ENCODE measurements around the gene BLID.

The BLID gene

DNA sequence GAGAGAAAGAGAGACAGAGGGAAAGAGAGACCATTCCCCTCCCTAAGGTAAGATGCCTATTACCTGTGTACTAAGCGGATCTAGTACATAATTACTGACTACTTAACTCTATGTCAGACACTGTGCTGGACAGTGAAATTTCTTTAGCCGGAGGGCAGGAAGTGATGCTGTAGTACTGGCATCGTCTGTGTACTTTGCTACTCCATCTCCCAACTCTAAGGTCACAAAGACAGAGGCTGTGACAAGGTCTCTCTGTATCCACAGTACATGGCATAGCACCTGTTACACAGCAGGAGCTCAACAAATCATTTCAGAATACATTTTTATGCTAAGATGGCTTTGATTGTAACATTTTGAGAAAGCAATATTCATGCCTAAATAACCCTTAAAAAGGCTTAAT is 9.0 kb downstream of the BLID start:
- no peak for DNase-seq (ENCODE audit: low read depth in 2 of 3, low spot score in 2 of 3)

DNA sequence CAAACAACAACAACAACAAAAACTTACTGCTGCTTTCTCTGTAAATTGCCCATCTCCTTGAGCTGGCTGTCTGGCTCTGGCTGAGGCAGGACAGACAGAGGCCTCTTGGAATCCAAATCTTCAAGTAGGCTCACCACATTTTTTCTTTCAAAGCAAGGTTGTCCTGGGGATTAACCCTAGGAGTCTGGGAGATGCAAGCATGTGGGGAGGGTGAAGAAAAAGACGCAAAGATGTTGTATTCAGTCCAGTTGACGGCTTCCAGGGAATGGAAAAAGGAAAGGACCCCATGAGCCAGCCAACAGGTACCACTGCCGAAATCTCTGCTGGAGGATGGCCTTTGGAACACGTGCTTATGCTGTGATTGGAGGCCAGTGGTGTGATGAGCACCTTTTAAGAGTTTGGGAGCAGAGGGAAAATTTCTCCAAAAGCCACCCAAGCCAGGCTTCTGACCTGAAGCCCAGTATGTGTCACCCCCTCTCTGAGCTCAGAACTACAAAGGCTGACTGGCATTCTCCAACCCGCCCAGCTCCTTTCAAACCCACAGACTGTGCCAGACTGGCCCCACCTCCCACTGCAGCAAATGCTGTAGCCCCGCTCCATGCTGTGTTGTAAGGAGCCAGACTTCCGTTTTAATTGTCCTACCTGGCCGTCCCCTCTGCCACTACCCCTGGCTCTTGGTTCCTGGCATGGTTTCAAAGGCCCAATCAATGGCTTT is 10.8 kb downstream of the BLID start:
- no peak for DNase-seq (ENCODE audit: low read depth in 2 of 3, low spot score in 2 of 3)

DNA sequence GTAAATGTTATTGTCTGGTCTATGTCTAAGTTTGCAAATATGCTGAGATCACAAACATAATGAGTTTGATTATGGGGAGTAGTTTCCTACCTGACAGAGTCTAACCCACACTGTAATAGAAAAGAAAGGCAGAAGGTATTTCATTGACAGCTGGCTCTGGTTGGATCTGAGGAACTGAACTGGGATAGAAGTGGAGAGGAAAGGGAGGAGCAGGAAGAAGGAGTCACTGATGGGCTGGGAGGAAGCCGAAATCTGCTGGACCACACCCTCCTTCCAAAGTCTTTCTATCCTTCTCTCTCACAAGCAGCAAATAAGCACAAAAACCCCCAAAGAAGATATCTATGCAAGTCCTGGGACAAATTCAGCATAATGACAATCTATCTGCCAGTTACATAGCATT is 11.7 kb downstream of the BLID start:
- DNase-seq (ENCODE audit: low read depth in 2 of 3, low spot score in 2 of 3): no peak

DNA sequence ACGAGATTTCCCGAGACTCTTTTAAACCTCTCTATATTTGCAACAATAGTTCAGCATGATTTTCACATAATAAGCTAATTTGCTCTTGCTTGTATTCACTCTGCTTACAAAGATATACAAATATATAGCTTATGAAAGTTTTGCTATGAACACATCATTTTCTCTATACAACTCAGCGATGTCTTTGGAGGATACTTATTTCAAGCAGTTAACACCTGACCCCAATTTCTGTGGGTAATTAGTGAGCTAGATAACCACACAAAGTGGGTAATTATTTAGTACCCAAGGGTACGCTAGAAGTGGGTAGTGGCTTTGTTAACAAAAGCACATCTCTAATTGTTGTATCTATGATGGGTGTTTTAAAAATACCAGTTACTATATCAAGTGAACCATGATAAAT is 12.3 kb downstream of the BLID start:
- DNase-seq (ENCODE audit: low read depth in 2 of 3, low spot score in 2 of 3): no peak

DNA sequence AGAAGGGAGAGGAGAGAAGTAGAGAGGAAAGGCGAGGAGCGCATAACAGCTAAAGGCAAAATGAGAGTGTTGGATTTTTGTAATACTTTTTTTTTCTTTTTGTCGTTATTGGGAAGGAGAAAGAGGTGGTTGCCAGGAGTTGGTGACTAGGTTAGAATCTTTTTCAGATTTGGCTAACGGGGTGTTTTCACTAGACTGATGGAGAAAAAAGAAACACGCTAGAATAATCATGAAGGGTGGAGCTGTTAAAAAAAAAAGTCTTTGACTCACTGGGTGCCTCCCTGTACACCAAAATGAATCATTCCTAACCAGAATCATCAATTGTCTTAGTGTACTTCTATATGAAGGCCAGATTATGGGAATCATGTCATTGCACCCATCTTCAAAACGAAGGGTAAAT is 12.7 kb downstream of the BLID start:
- no peak for DNase-seq (ENCODE audit: low read depth in 2 of 3, low spot score in 2 of 3)

DNA sequence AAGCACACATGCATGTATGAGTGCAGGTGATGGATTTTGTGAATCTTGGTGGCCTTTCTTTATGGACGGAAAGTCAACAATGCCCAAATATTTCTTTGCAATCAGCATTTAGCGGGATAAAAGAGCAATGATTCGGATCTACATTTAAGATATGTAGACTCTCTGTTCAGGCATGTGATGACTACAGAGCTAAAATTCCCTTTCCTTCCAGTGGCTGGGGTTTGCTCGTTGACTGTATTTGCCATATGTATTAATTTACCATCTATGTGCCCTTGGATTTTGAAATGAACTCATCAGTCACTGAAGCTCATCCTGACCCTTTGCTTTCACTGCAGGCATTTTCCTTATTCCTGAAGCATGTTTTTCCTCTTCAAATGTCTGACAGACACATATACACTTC is 13.6 kb downstream of the BLID start:
- no peak for DNase-seq (ENCODE audit: low read depth in 2 of 3, low spot score in 2 of 3)

DNA sequence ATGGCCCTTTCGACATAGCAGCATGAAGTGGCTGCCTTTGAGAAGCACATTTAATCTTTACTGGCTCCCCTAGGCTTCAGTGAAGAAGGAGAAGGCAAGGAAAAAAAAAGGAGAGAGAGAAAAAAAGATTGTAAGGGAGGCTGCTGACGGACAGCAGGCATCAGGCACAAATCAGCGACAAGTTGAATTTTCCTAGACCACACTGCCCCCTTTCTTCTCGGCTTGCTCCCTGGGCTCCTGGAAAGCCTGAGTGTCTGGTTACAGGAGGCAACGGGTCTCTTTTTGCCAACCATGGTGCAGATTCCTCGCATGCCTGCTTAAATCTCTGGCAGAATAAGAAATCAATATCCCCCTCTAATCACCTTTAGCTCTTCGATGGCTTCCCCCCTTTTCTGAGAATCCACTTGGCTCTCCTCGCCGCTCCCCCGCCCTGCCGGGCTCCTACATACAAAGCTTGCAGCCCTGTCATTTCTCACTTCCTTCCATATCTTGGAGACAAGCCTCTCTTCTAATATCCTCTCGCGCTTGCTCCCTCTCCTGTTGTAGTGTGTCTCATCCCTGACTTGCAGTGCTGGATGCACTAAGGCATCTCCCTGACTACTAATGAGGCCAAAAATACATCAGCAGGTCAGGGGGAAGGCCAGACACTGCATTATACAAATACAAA is 14.3 kb downstream of the BLID start:
- no peak for DNase-seq (ENCODE audit: low read depth in 2 of 3, low spot score in 2 of 3)

DNA sequence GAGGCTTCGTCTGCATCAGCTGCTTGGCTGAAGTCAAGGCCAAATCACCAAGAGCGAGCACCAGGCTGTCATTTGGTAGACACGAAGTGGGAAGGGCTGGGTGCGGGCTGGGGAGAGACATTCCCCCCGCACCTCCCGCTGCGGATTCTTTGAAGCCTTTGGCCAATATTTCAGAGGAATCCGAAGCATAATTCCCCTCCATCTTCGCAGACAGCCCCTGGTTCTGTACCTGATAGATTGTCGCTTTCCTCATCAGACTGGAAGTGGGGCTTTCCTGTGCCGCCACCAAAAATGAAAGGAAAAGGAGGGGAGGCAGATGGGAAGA is 15.3 kb downstream of the BLID start:
- no peak for DNase-seq (ENCODE audit: low read depth in 2 of 3, low spot score in 2 of 3)

DNA sequence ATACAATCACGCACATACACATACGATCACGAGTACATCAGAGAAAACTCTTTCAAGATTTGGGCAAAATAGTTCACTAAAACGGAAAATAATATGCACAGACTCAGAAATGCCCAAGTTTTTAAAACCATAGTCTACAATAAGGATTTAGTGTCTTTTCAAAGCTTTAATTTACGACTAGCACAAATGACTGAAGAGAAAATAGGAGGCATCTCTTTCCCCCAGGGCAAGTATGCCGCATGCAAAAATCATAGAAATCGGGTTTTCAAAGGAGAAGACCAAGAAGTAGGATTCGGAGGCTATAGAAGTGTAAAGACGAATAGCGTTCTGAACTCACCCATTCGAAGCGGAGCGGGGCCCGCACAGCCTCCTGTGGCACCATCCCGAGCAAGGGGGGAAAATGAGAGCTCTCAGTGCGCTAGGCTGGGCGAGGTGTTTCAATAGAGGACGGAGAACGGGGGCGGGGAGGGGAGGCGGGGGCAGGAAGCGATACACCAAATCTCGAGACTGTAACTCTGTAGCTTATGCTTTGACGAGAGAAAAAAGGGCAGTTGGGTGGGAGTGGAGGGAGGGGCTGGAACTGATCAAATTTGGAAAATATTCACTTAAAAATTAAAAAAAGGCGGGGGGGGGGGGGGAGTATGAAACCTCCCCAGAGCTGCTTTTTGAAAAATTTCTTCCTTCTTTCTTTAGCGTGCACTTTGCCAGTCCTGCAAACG is 15.8 kb downstream of the BLID start:
- no peak for DNase-seq (ENCODE audit: low read depth in 2 of 3, low spot score in 2 of 3)

DNA sequence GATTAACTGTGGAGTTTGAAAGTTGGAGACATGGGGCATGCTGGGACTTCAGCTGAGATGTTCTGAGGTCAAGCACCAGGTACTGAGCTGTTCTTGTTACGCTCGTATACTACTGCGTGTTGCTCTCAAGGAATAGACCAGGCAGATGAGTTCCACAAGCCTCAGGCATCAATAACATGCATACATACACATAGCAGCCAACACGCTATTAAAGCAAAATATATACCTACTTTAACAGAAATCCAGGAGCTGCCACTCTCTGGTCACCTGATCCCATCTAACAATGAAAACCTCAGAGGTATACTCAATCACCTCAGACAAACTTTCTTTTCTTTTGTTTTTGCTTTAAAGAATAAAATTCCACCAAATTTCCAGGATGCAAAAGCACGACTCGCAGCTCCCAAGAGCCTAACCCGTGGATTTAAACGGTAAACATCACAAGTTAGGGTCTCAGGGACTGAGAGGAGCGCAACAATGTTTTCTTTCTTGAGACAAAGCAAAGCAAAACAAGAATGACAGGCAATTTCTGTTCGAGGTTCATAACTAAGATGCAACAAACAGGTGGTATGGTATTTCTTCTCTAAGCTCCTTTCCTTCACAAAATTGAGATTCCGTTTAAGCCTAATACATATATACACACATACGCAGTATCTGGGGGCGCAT is 16.5 kb downstream of the BLID start:
- DNase-seq (ENCODE audit: low read depth in 2 of 3, low spot score in 2 of 3): no peak

DNA sequence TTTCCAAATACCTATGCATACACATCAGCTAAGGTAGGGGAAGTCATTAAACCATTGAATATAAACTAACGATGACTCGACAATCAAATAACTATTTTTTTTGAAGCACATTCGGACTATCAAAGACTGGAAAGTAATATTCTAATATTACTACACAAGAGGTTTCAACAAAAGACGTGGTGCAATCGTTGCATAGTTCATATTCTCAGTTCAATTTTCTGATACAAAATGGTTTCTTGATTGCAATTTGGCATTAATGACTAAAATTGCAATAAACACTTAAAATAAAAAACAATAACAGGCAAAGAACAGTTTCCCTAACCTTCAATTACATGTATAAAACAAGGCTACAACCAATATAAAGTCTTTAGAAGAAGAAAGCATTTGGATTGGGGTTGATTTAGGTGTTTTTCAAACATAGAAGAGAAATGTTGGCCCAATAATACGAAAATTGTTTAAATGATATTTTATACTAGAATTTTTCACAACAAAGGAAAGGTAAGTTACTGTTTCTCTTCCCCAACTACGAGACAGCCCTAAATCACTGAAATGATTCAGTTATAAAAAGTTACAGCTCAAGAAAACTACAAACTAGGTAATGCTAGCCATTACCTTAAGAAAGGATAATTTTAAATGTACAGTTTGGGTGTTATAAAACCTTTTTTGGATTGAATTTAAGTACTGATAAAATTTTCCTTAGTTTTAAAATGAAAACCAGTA is 17.6 kb downstream of the BLID start:
- DNase-seq (ENCODE audit: low read depth in 2 of 3, low spot score in 2 of 3): no peak

DNA sequence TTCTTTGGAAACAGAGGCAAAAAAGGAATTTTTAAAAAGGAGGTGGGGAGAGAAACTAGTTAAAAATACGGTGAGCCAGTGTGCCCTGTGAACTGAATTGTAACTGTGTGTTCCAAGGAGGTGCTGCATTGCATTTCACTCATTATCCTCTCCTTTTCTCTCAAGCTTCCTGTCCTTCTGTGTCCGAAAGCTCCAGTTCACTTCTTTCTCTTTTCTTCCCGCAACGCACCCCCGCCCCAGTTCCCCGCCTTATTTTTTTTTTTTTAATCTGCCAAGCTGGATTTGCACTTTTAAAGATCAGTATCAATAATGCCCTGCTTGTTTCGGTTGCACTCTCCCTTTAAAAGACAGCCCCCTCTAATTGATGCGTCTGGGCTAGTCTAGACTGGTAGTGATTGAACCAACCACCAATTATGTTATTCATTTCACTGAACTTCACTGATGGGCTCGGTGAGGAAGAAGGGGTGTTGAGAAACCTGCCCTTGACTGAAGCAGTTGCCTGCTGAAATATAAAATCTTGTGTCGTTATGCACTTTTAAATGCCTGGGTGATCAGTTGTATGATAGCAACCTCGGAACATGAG is 18.5 kb downstream of the BLID start:
- no peak for DNase-seq (ENCODE audit: low read depth in 2 of 3, low spot score in 2 of 3)

DNA sequence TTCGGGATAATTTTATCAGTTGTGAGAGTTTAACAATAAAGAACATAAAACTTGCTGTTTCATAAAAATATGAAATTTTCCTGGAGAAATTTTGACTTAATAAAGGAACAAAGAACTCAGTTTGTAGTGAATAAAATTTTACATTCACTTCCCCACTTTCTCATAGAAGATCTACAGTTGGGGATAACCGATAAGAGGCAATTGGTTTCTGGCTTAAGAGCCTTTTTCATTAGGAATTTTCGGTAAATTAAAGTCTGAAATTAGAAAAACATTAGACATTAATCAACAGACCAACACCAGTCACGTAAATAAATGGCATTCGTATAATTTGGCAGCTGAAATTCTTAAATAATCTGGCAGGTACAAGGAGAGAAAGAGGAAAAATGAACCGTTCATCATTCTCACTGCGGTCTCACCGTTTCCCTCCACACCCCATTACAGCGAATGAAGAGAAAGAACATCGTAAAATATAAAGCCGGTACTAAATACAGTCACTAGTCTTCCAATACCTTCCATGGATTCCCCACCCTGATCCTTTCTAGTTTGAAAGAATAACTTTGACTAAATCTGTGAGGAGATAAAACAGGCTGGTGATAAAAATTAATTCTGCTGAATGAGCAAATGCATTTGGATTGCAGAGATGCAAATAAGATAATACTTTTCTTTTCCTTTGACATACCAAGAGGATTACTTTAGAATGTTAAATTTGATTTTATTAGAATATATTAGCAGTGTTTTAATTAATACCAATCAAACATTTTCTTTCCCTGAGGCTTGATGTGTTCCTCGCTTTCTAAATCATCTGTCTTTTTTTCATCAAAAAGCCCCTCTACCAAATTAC is 19.5 kb downstream of the BLID start:
- DNase-seq (ENCODE audit: low read depth in 2 of 3, low spot score in 2 of 3): no peak

DNA sequence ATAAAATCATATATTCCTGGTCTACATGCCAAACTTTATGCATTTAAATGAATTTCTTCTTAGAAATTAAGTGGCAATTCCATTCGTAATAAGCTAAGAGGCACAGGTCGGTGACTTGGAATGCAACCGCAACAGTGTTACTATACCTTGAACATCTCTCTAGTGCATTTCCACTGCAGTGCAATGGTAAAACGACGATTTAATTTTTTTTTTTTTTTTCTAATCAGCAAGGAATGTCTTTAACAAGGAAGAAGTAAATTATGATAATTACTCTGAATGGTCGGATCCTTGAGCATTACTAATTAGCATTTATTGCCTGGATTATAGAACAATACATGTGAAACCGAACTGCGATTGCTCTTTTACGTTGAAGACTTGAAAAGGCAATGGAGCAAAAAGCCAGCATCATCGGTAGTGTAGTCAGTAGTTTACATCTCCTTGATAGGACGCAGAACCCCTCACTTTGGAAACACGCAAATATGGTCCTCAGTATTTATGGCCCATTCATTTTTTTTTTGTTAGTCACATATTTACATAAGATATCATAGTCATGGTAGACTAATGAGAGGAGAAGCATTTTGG is 20.2 kb downstream of the BLID start:
- no peak for DNase-seq (ENCODE audit: low read depth in 2 of 3, low spot score in 2 of 3)

DNA sequence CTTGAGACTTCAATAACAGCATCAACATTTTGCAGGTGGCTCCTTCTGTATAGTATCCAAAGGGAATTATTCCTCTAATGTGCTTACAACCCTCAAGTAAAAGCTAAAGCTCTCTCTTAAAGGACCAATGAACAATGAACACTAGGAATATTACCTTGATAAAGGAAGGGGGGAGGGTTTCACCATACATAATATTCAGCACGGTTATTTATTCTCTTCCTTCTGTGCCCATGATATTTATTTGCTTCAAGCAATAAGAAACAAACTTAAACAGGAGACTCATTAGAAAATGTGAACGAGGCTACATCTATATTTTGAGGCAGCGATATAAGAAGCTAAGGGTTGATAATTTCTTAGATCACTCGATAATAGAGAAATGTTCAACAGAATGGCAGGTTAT is 21.2 kb downstream of the BLID start:
- DNase-seq (ENCODE audit: low read depth in 2 of 3, low spot score in 2 of 3): no peak

DNA sequence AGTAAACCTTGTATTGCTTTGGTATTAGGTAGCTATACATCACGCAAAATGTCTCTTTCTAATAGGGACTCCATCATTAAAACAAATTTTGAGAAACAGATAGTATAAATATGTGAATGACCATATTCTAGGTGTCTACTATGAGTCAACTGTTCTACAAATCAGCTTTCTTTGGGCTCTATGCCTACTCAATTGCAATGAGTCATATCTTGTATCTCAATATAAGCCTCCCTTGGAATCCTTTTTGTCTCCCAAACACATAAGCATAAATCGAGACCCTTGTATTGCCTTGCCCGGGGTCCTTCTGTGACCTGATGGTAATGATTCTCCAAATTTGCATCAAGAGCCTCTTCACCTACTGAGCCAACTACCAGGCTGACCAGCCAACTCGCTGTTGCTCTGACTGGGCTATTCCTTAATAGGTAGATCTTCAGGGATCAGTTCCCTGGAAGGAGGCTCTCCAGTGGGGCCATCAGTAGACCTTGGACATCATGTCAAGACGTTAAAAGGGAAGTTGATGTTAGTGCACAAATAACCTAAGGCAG is 22.2 kb downstream of the BLID start:
- DNase-seq (ENCODE audit: low read depth in 2 of 3, low spot score in 2 of 3): no peak

DNA sequence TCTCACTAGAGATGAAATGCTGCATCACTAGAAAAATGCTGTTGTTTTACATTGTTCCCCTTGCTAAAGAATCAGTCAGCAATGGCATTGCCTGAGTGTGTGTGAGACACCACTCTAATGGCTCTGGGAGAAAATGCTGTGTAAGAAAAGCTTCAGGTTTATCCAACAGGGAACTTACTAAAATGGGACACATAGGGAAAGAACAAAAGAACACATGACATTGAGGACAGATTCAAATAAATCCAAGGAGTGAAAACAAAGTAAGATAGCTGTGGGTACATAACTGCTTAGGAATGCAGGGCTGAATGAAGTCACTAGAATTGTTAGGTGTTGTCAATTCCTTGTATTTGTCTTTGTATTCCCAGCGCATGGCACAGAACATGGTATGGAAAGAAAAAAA is 24.2 kb downstream of the BLID start:
- DNase-seq (ENCODE audit: low read depth in 2 of 3, low spot score in 2 of 3): no peak

DNA sequence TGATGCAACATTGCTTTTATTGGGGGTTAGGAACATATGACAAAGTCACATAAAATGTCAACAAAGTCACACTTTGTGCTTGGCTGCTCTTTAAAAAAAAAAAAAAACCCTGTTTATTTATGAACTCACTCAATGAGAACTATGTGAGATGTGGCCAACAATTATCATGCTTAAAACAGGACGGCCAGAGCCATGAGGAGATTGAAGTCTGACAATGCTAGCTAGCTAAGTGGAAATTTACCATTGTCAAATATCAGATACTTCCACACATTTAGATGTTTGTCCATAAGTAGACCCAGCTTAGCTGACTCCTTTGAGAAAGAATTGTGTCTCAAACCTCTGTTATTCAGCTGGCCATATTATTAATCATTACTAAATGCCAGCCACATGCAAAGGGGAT is 26.9 kb downstream of the BLID start:
- no peak for DNase-seq (ENCODE audit: low read depth in 2 of 3, low spot score in 2 of 3)

DNA sequence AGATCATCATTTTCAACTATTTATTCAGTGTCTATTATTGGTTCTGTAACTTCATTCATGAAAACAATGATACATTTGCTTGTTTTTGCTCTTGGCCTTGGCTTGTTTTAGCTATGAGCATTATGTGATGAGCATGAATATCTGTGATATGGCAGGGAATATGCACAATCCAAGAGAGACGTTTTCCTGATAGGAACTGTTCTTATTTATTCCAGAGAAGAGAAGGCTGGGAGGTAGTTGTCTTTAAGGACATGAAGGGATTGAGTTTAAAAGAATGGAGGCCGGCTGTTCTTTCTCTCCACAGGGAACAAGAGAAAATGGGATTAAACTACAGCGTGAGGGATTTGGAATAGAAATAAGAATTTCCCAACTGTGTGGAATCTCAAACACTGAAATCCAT is 30.3 kb downstream of the BLID start:
- no peak for DNase-seq (ENCODE audit: low read depth in 2 of 3, low spot score in 2 of 3)

DNA sequence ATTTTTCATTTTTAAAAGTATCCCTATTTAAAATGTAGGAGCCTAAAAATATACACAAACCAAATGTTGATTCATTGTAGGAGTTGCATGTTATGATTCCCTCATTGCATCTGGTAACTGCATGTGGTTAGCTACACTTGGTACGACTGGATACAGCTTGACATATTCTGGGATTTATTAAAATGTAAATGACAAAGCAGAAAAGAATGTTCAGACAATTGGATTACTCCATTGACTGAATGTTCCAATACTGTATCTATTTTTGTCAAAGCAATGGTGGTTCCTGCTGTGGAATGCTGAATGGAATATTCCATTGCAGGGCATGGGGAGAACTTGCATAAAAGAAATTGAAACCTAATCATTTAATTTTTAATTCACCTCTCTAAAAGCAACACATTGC is 30.8 kb downstream of the BLID start:
- DNase-seq (ENCODE audit: low read depth in 2 of 3, low spot score in 2 of 3): no peak
